HG03108 (cell line): ENCODE results near the gene MAP4K5.
A peak's percentile ranks its signal among the peaks of the same experiment; 100 is the strongest.

Source experiments
- ATAC-seq: cut with Tn5 transposase; IDR thresholded peaks from one replicate; pipeline ENCODE4 v1.9.1; 2021; ENCODE audit warnings: moderate library complexity; ENCODE audit not compliant: unreplicated experiment

MAP4K5 gene

GRCh38 chr14:50403419-50403818, 128.9 kb downstream of the MAP4K5 start:
- ATAC-seq, result no peak

GRCh38 chr14:50402965-50403364, 129.4 kb downstream of the MAP4K5 start:
- no peak for ATAC-seq

GRCh38 chr14:50400461-50400860, 131.9 kb downstream of the MAP4K5 start:
- no peak for ATAC-seq

GRCh38 chr14:50399251-50400032, 132.9 kb downstream of the MAP4K5 start:
- ATAC-seq, result no peak

- no peak for ATAC-seq
Measured at GRCh38 chr14:50398189-50398580, 134.2 kb downstream of the MAP4K5 start.

GRCh38 chr14:50397390-50398188, 134.8 kb downstream of the MAP4K5 start:
- ATAC-seq, result no peak

GRCh38 chr14:50396631-50397389, 135.6 kb downstream of the MAP4K5 start, which contains the start of gene CDKL1:
Gene CDKL1 (minus strand): TSS chr14:50396881. CDS start chr14:50395868, 1,013 bp downstream.
- peak; percentile 51 for ATAC-seq

- no peak for ATAC-seq
Measured at GRCh38 chr14:50395448-50395847, 136.9 kb downstream of the MAP4K5 start.

GRCh38 chr14:50394713-50395112, 137.7 kb downstream of the MAP4K5 start:
- ATAC-seq, result no peak

- no peak for ATAC-seq
Measured at GRCh38 chr14:50389668-50390441, 142.5 kb downstream of the MAP4K5 start.

GRCh38 chr14:50388256-50388931, 144.0 kb downstream of the MAP4K5 start:
- ATAC-seq, result no peak

GRCh38 chr14:50387548-50387947, 144.8 kb downstream of the MAP4K5 start:
- ATAC-seq, result no peak

- no peak for ATAC-seq
Measured at GRCh38 chr14:50383618-50384225, 148.6 kb downstream of the MAP4K5 start.

- ATAC-seq, result no peak
Measured at GRCh38 chr14:50381823-50382287, 150.5 kb downstream of the MAP4K5 start.

GRCh38 chr14:50381008-50381407, 151.4 kb downstream of the MAP4K5 start:
- no peak for ATAC-seq

GRCh38 chr14:50380455-50380854, 151.9 kb downstream of the MAP4K5 start:
- no peak for ATAC-seq

- no peak for ATAC-seq
Measured at GRCh38 chr14:50379563-50379962, 152.8 kb downstream of the MAP4K5 start.

- no peak for ATAC-seq
Measured at GRCh38 chr14:50377550-50378085, 154.8 kb downstream of the MAP4K5 start.

GRCh38 chr14:50375760-50376159, 156.6 kb downstream of the MAP4K5 start:
- no peak for ATAC-seq
